Measurements from ENCODE around the gene UBTF. TPM values are rescaled to one million over a fixed set of nuclear protein-coding genes. Genes with fewer than 3 reads are reported as not detected.
A peak's percentile ranks its signal among the peaks of the same experiment; 100 is the strongest.

UBTF gene
- total RNA-seq, 3 donors from 2014 or later, result 147 to 158 (median 154) TPM

DNA sequence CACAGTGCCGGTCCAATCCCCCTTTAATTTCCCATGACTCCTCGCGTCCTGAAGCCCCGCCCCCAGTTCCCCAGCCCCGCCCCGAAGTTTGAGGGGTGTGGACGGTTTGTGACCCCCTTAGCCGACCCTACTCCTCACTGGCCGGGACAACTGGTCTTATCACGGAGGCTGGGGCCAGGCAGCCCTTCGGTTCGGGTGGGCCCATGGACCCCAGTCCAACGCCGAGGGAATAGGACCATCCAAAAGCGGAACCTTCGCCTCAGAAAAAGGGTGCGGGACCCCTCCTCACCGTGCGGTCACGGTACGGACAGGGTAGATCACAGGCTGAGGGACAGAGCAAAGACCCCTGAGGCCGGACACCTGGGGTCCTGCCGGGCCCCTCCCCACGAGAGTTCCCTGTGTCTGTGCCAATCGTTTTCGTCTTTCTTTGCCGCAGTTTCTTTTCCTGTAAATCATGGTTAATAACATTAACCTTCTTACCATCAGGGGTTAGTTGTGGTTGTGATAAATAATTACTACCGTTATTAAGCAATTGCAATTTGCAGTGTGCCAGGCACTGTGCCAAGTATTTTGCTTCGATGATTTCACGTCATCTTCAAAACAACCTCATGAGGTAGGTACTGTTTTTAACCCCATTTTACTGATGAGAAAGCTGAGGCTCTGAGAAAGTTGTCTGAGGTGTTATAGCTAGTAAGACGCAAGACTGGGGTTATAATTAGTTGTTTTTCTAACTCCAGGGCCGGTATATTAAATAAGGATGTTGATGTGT is 32.2 kb downstream of the UBTF start:
- H3K4me1 Mint-ChIP-seq (ENCODE audit: low read depth), result peaks cover 41% of the 10 kb centered on the region
- ATAC-seq (peak; percentile 64 to 68), DNase-seq (no peak)
- H3K4me3 Mint-ChIP-seq, result peak overlapping the region; percentile 100
- H3K9me3 Mint-ChIP-seq, result no peaks in the 10 kb centered on the region
- H3K36me3 Mint-ChIP-seq (ENCODE audit: insufficient read depth), result peaks cover 15% of the 10 kb centered on the region
- H3K27me3 Mint-ChIP-seq (ENCODE audit: low read depth), result no peaks in the 10 kb centered on the region

DNA sequence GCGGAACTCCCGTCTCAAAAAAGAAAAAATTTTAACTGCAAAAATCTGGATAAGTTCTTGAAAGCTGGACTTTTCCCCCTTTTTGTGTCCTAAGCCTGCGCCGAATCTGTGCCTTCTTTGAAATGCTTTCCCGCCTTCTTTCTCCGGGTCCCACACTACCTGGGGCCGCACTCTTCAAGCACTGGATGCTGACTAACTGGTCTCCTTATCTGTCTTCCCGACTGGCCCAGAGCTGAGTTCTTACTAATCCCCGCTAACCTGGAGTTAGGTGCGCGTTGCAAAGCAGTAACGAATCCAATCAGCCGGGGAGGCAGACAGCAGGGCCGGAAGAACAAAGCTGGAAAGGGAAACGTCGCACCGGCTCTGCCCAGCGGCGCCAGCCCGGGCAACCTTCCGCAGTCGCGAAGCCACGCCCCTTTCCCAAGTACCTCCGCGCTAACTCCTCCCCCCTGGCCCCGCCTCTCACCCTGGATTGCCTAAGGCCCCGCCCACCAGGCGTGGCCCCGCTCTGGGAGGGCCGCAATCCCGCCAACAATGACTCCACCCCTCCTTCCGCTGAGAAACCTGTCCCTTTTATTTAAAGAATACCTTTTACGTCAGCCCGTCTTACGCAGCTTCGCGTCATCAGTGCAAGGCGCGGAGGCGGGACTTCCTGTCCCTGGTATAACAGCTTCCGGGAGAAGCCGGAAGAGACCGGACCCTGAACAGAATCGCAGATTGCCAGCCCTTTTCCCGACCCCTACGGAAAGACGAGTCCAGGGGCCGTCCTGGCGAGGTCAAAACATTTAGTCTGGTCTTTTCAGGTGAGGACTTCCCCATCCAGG is 33.0 kb downstream of the UBTF start, which contains the start of gene TMUB2:
Gene TMUB2, plus strand, starts transcription at position 666 of the 824 bp plus-strand sequence. CDS start 737 bp downstream, outside the sequence.
- Mint-ChIP-seq H3K4me1 (ENCODE audit: low read depth) (peaks cover 46% of the 10 kb centered on the region), H3K9me3 (no peaks in the 10 kb centered on the region), H3K27me3 (ENCODE audit: low read depth) (no peaks in the 10 kb centered on the region), H3K4me3 (peak within 1 kb of the TSS; percentile 100), H3K36me3 (ENCODE audit: insufficient read depth) (peaks cover 20% of the 10 kb centered on the region)
- ATAC-seq, result peak; percentile 91 to 93
- DNase-seq, result peak; percentile 100

GRCh38 chr17:44184212-44184810 is 35.2 kb downstream of the UBTF start:
- Mint-ChIP-seq H3K4me1 (ENCODE audit: low read depth) (peaks cover 44% of the 10 kb centered on the region), H3K27me3 (ENCODE audit: low read depth) (no peaks in the 10 kb centered on the region), H3K36me3 (ENCODE audit: insufficient read depth) (peaks cover 12% of the 10 kb centered on the region), H3K9me3 (no peaks in the 10 kb centered on the region), H3K4me3 (peak overlapping the region; percentile 35)
- ATAC-seq (no peak), DNase-seq (no peak)

DNA sequence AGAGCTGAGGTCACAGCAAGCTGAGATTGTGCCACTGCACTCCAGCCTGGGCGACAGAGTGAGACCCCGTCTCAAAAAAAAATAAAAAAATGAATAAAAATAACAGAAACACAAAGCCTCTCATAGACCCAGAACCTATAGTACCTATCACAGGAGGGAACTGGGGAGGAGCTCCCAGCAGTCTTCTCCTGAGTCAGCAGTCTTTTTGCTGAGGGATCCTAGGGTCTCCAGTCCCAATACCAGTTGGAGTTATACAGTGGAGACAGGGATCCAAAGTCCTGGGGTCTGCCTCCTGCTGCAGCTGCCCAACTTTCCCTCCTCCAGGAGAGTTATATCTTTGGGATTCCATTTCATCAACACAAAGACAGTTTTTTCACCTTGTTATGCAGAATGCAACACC is 36.5 kb downstream of the UBTF start:
- ATAC-seq (no peak), DNase-seq (no peak)
- H3K4me3 Mint-ChIP-seq, result no peak overlapping the region
- H3K27me3 Mint-ChIP-seq (ENCODE audit: low read depth), result no peaks in the 10 kb centered on the region
- peaks cover 35% of the 10 kb centered on the region for H3K4me1 Mint-ChIP-seq (ENCODE audit: low read depth)
- peaks cover 9% of the 10 kb centered on the region for H3K36me3 Mint-ChIP-seq (ENCODE audit: insufficient read depth)
- H3K9me3 Mint-ChIP-seq, result no peaks in the 10 kb centered on the region

- DNase-seq (no peak), ATAC-seq (no peak)
- no peaks in the 10 kb centered on the region for H3K27me3 Mint-ChIP-seq (ENCODE audit: low read depth)
- H3K4me1 Mint-ChIP-seq (ENCODE audit: low read depth), result peaks cover 6% of the 10 kb centered on the region
- no peak overlapping the region for H3K4me3 Mint-ChIP-seq
- H3K36me3 Mint-ChIP-seq (ENCODE audit: insufficient read depth), result peaks cover 10% of the 10 kb centered on the region
- no peaks in the 10 kb centered on the region for H3K9me3 Mint-ChIP-seq
Measured at GRCh38 chr17:44178133-44178532, 41.3 kb downstream of the UBTF start.

DNA sequence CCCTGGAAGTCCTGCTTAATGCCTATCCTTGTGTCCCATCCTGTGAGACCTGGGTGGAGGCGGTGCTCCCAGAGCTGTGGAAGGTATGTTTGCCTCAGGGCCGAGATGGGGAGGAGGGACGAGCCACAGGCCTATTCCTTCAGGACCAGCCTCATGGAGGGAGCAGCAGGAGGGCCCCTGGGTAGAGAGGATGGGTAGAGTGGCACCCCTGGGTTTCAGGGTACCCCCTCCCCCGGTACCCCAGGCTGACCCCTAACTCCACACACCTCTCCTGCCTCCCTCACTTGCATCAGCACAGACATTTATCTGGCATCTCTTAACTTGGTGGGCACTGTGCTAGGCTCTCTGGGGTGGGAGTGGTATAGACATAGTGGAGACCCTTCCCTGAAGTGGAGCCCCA is 41.8 kb downstream of the UBTF start:
- no peak for ATAC-seq
- Mint-ChIP-seq H3K9me3 (no peaks in the 10 kb centered on the region), H3K27me3 (ENCODE audit: low read depth) (no peaks in the 10 kb centered on the region), H3K36me3 (ENCODE audit: insufficient read depth) (peaks cover 10% of the 10 kb centered on the region), H3K4me1 (ENCODE audit: low read depth) (peaks cover 6% of the 10 kb centered on the region), H3K4me3 (no peak overlapping the region)
- no peak for DNase-seq

- no peaks in the 10 kb centered on the region for H3K27me3 Mint-ChIP-seq (ENCODE audit: low read depth)
- peaks cover 2% of the 10 kb centered on the region for H3K4me1 Mint-ChIP-seq (ENCODE audit: low read depth)
- H3K9me3 Mint-ChIP-seq, result no peaks in the 10 kb centered on the region
- H3K36me3 Mint-ChIP-seq (ENCODE audit: insufficient read depth), result peaks cover 7% of the 10 kb centered on the region
- DNase-seq (no peak), ATAC-seq (no peak)
- no peak overlapping the region for H3K4me3 Mint-ChIP-seq
Measured at GRCh38 chr17:44176671-44177501, 42.6 kb downstream of the UBTF start.

DNA sequence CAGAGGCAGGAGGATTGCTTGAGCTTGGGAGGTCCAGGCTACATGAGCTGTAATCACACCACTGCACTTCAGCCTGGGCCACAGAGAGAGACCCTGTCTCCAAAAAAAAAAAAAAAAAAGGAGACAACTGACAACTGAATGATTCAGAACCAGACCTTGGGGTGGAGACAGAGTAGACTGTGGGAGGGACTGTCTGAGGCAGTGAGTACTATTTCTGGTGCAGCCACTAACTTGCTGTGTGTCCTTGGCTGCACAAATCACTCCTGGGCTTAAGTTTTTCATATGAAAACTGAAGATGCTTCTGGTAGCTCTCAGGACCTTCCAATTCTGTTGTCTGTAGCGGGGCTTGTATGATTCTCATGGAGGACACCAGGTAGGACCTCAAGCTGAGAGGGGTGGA is 43.2 kb downstream of the UBTF start:
- Mint-ChIP-seq H3K9me3 (no peaks in the 10 kb centered on the region), H3K4me3 (no peak overlapping the region), H3K27me3 (ENCODE audit: low read depth) (no peaks in the 10 kb centered on the region), H3K36me3 (ENCODE audit: insufficient read depth) (peaks cover 4% of the 10 kb centered on the region), H3K4me1 (ENCODE audit: low read depth) (no peaks in the 10 kb centered on the region)
- ATAC-seq, result peak in 1 of 2 donors; percentile 48
- no peak for DNase-seq

DNA sequence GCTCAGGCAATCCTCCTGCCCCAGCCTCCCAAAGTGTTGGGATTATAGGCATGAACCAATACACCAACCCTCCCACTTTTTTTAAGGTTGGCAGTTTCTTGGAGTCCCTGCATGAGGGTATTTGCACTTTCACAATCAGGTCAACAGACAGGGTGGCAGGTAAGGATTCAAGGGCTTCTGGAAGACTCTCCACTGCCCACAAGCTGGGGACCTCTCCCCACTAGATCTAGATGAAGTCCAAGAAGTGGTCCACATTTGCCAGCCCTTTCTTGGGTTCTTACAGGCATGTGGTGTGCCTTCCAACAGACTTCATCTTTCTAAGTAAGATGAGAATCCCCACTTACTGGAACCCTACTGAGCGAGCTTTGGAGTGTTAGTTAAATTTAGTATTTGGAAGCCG is 45.0 kb downstream of the UBTF start:
- Mint-ChIP-seq H3K27me3 (ENCODE audit: low read depth) (no peaks in the 10 kb centered on the region), H3K36me3 (ENCODE audit: insufficient read depth) (peaks cover 4% of the 10 kb centered on the region), H3K9me3 (no peaks in the 10 kb centered on the region), H3K4me3 (no peak overlapping the region), H3K4me1 (ENCODE audit: low read depth) (no peaks in the 10 kb centered on the region)
- ATAC-seq (no peak), DNase-seq (no peak)

DNA sequence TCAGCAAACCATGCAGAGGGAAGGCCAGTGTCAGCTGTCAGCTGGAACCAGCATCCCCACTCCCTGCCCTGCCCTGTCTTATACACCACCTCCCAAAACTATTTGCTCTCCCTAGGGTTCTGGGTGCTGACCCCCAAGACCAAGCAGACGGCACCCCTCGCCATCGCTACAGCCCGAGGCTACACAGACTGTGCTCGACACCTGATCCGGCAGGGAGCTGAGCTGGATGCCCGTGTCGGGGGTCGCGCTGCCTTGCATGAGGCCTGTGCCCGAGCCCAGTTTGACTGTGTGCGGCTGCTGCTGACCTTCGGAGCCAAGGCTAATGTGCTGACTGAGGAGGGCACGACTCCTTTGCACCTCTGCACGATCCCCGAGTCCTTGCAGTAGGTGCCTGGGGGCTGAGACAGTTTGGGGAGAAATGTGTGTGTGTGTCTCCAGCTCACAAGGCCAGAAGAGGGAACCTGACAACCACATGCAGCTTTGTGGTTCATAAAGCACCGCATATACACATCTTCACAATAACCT is 47.5 kb downstream of the UBTF start:
- H3K4me1 Mint-ChIP-seq (ENCODE audit: low read depth), result peaks cover 9% of the 10 kb centered on the region
- no peaks in the 10 kb centered on the region for H3K27me3 Mint-ChIP-seq (ENCODE audit: low read depth)
- DNase-seq (no peak), ATAC-seq (no peak)
- peaks cover 4% of the 10 kb centered on the region for H3K36me3 Mint-ChIP-seq (ENCODE audit: insufficient read depth)
- H3K4me3 Mint-ChIP-seq, result no peak overlapping the region
- H3K9me3 Mint-ChIP-seq, result no peaks in the 10 kb centered on the region

GRCh38 chr17:44170499-44171201 is 48.8 kb downstream of the UBTF start, which contains the start of gene ASB16:
TSS of gene ASB16 (plus strand) at chr17:44170704. CDS start at chr17:44170790, 86 bp downstream.
- peaks cover 2% of the 10 kb centered on the region for H3K36me3 Mint-ChIP-seq (ENCODE audit: insufficient read depth)
- no peak for DNase-seq
- ATAC-seq, result no peak
- H3K9me3 Mint-ChIP-seq, result no peaks in the 10 kb centered on the region
- H3K27me3 Mint-ChIP-seq (ENCODE audit: low read depth), result no peaks in the 10 kb centered on the region
- H3K4me3 Mint-ChIP-seq, result no peak within 1 kb of the TSS
- peaks cover 9% of the 10 kb centered on the region for H3K4me1 Mint-ChIP-seq (ENCODE audit: low read depth)

DNA sequence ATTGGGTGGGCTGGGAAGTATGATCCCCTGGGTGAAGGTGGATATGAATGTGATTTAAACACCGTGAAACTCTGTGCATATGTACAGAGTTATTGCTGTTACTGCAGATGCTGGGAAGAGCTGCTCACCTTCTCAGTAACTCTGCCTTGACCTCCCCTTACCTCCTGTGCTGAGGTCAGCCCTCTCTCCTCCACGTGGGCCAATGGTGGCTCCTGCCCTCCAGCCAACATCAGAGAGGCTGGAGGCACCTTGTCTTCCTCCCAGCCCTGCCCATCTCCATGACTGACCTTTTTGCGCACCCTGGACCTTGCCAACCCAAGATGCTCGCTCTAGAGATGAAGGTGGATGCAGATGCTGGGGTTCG is 49.4 kb downstream of the UBTF start:
- H3K4me3 Mint-ChIP-seq, result no peak overlapping the region

DNA sequence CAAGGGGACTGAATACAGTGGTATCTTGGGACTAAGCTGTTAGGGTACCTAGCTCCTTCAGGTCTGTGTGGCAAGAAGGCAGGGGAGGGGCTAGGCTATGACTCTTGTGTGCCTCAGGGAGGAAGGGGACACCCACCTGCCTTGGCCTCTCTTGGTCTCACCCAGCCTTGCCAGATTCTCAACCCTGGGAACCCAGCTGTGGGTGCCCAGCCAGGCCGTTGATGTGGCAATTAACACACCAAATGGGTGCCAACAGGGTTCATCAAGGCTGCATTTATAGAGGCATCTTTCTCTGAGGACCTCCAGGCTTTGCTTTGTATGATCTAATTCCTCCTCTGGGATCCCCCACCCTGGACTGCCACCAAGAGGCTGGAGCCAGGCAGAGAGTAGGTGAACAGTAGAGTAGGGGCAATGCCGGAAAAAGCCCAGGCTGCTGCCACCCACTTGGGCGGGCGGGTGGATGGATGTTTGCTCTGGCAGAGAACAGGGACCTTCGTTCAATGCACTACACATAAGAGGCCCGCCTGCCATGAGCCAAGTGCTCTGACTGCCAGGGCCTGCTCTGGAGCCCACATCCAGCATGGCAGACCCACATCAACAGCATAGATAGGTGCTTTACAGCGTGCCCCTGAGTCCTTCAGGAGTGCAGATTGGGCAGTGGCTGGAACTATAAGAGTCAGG is 52.2 kb downstream of the UBTF start:
- H3K36me3 Mint-ChIP-seq (ENCODE audit: insufficient read depth), result no peaks in the 10 kb centered on the region
- no peak overlapping the region for H3K4me3 Mint-ChIP-seq
- peaks cover 9% of the 10 kb centered on the region for H3K4me1 Mint-ChIP-seq (ENCODE audit: low read depth)
- DNase-seq, result no peak
- H3K9me3 Mint-ChIP-seq, result no peaks in the 10 kb centered on the region
- ATAC-seq, result no peak
- H3K27me3 Mint-ChIP-seq (ENCODE audit: low read depth), result no peaks in the 10 kb centered on the region

More for the DNA sequence above, 49.4 kb downstream of the UBTF start:
- peaks cover 9% of the 10 kb centered on the region for H3K4me1 Mint-ChIP-seq (ENCODE audit: low read depth)
- H3K27me3 Mint-ChIP-seq (ENCODE audit: low read depth), result no peaks in the 10 kb centered on the region
- DNase-seq (no peak), ATAC-seq (no peak)
- H3K9me3 Mint-ChIP-seq, result no peaks in the 10 kb centered on the region
- no peaks in the 10 kb centered on the region for H3K36me3 Mint-ChIP-seq (ENCODE audit: insufficient read depth)

All from activated T-cell treated with anti-CD3 and anti-CD28 coated beads, Interleukin-2, amount 50 U/mL, for 4 hours (primary cell).